Activated T-cell treated with anti-CD3 and anti-CD28 coated beads, Interleukin-2, amount 50 U/mL, for 4 hours (primary cell): ENCODE data around the gene CARNS1. TPM values are rescaled to one million over a fixed set of nuclear protein-coding genes. Genes with fewer than 3 reads are reported as not detected.
"Not testable (repeated sequence)": the region's sequence is repeated elsewhere in the genome, so short reads cannot be mapped to it uniquely, and the experiment has no call there.

ENCODE experiments used
- ATAC-seq, 2 donors: fragments of 200-7000 bp; cut with Tn5 transposase; one replicate each; pipeline ENCODE4 v1.10.0; 2021
- DNase-seq: peaks from one replicate; pipeline ENCODE4 v3.0.0-alpha.2; 2020
- H3K27me3 Mint-ChIP-seq: one replicate; pipeline ENCODE4 v1.8.0; 2021; ENCODE audit warnings: low read depth, mixed read lengths
- H3K36me3 Mint-ChIP-seq: one replicate; pipeline ENCODE4 v1.8.0; 2022; ENCODE audit warnings: mixed read lengths; ENCODE audit not compliant: insufficient read depth
- H3K4me1 Mint-ChIP-seq: one replicate; pipeline ENCODE4 v1.8.0; 2021; ENCODE audit warnings: low read depth, mixed read lengths
- H3K4me3 Mint-ChIP-seq: one replicate; pipeline ENCODE4 v1.8.0; 2021; ENCODE audit warnings: mild to moderate bottlenecking, moderate library complexity, mixed read lengths
- H3K9me3 Mint-ChIP-seq: one replicate; pipeline ENCODE4 v1.8.0; 2021; ENCODE audit warnings: mixed read lengths
- total RNA-seq, 3 donors: library from RNA; stranded (reverse); gene quantifications; one replicate each; pipeline ENCODE4 v1.2.1, GENCODE V29; 2021

CARNS1 gene
- total RNA-seq, 3 donors from 2014 or later, result 1.4 to 2.2 (median 1.5) TPM

DNA sequence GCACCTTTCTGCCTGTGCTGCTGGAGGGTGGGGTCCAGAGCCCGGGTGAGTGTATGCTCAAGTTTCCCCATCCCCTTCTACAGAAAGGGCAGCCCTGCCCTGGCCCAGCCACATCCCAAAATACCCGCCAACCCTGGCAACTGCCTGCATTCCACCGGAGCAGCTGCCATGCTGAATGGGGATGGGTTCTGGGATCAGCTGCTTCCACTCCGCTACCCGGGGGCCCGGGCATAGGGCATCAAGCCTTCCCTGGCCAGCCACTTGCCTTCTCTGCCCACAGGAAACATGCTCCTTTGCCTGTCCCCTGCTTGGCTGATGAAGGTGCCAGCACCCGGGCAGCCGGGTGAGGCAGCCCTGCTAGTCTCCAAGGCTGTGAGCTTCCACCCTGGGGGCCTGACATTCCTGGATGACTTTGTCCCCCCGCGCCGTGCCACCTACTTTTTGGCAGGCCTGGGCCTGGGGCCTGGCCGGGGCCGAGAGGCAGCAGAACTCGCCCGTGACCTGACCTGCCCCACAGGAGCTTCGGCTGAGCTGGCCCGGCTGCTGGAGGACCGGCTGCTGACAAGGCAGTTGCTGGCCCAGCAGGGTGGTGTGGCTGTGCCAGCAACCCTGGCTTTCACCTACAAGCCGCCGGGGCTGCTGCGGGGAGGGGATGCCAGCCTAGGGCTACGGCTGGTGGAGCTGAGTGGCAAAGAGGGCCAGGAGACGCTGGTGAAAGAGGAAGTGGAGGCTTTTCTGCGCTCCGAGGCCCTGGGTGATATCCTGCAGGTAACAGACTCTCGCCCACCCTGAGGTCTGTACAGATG, 3.2 kb downstream of the CARNS1 start:
- no peak for DNase-seq
- Mint-ChIP-seq H3K4me1 (peaks cover 49% of the 10 kb centered on the region), H3K4me3 (peak overlapping the region; percentile 79), H3K27me3 (no peaks in the 10 kb centered on the region), H3K36me3 (no peaks in the 10 kb centered on the region), H3K9me3 (no peaks in the 10 kb centered on the region)
- no peak for ATAC-seq

DNA sequence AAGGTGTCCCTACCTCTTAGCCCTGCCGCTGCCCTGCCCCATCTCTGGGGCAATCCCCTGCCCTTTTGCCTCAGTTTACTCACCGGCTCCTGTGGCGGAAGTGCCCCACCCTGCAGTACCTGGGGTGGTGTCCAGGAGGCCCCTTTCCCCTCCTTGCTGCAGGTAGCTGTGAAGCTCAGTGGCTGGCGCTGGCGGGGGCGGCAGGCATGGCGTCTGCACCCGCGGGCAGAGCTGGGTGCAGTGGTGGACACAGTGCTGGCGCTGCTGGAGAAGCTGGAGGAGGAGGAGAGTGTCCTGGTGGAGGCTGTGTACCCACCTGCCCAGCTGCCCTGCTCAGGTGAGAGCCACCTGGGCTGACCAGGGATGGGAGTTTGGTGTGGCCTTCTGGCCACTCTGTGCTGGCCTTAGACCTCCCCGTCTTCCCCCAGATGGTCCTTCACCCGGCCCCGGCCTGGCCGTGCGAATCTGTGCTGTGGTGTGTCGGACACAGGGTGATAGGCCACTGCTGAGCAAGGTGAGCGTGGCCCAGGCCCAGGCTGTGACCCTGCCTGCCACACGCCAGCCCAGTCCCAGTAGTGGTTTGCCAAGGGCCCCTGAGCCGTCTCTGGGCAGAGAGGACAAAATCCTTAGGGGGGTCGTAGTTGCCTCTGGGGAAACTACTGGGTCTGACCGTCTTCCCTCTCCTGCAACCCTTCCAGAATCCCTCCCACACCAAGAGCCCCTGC, 4.0 kb downstream of the CARNS1 start:
- ATAC-seq (no peak), DNase-seq (no peak)
- no peaks in the 10 kb centered on the region for H3K27me3 Mint-ChIP-seq
- H3K4me1 Mint-ChIP-seq, result peaks cover 50% of the 10 kb centered on the region
- no peaks in the 10 kb centered on the region for H3K36me3 Mint-ChIP-seq
- H3K9me3 Mint-ChIP-seq, result no peaks in the 10 kb centered on the region
- H3K4me3 Mint-ChIP-seq, result peak overlapping the region; percentile 79

DNA sequence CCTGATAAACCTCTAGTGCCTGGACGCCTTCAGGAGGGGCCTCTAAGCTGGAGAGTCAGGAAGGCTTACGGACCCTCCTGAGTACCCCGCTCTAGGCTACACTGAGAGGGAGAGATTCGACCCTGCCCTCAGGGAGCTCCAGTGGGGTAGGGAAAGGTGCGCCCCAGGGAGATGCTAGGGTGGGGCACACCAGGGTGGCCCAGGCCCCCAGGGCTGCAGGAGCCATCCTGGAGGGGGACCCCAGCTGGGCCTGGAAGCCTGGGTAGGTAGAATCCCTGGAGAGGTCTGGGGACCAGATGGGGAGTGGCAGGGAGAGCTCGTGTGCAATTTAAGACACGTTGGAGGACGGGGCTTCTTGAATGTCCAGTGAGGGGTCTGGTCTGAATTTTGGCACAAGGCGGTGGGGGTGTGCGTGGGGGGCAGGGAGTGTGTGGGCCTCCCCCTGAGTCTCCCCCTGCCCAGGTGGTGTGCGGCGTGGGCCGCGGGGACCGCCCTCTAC, 4.7 kb downstream of the CARNS1 start:
- DNase-seq, result no peak
- peaks cover 50% of the 10 kb centered on the region for H3K4me1 Mint-ChIP-seq
- H3K27me3 Mint-ChIP-seq, result no peaks in the 10 kb centered on the region
- no peaks in the 10 kb centered on the region for H3K9me3 Mint-ChIP-seq
- no peaks in the 10 kb centered on the region for H3K36me3 Mint-ChIP-seq
- no peak for ATAC-seq
- peak overlapping the region; percentile 79 for H3K4me3 Mint-ChIP-seq

DNA sequence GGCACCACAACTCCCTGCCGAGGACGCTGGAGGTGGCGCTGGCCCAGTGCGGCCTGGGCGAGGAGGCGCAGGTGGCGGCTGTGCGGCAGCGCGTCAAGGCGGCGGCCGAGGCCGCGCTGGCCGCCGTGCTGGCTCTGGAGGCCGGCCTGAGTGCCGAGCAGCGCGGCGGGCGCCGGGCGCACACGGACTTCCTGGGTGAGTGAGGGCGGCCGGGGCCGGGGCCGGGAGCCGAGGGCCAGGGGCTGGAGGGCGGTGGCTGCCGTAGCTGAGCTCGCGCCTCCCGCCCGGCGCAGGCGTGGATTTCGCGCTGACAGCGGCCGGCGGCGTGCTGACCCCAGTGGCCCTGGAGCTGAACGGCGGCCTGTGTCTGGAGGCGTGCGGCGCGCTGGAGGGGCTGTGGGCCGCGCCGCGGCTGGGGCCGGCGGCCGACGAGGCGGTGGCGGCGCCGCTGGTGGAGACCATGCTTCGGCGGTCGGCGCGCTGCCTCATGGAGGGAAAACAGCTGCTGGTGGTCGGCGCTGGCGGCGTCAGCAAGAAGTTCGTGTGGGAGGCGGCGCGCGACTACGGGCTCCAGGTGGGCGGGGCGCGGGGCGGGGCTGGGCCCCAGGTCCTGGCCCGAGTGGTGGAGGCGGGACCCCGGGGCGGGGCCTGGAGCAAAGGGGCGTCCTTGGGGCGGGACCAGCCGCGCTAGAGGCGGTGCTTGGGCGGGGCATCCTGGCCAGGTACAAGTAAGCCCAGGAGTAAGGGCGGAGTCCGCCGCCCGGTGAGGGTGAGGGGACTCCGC, 5.4 kb downstream of the CARNS1 start:
- H3K9me3 Mint-ChIP-seq, result no peaks in the 10 kb centered on the region
- DNase-seq (peak; percentile 99), ATAC-seq (peak; percentile 86 to 90)
- no peaks in the 10 kb centered on the region for H3K36me3 Mint-ChIP-seq
- peaks cover 49% of the 10 kb centered on the region for H3K4me1 Mint-ChIP-seq
- H3K4me3 Mint-ChIP-seq, result peak overlapping the region; percentile 79
- H3K27me3 Mint-ChIP-seq, result no peaks in the 10 kb centered on the region

DNA sequence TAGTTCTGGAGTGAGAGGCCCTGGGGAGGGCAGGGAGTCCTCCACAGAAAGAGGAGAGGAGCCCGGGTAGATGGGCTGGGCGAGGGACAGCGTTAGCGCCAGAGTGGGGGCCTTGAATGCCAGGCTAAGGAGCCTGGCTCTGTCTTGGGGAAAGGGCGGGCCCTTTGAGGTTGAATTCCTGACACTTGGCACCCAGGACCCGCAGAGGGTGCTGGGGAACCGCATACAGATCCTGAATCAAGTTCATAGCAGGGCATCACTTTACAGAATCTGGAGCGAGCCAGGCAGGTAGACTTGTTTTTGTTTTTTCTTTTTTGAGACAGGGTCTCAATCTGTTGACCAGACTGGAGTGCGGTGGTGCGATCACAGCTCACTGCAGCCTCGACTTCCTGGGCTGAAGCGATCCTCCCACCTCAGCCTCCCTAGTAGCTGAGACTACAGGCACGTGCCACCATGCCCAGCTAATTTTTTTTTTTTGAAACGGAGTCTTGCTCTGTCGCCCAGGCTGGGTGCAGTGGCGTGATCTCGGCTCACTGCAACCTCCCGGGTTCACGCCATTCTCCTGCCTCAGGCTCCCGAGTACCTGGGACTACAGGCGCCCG, 6.1 kb downstream of the CARNS1 start:
- Mint-ChIP-seq H3K4me1 (peaks cover 42% of the 10 kb centered on the region), H3K9me3 (no peaks in the 10 kb centered on the region), H3K27me3 (no peaks in the 10 kb centered on the region), H3K36me3 (no peaks in the 10 kb centered on the region), H3K4me3 (peak overlapping the region; percentile 75)
- ATAC-seq, result no peak
- no peak for DNase-seq

GRCh38 chr11:67422891-67423290, 7.4 kb downstream of the CARNS1 start:
- no peaks in the 10 kb centered on the region for H3K36me3 Mint-ChIP-seq
- H3K9me3 Mint-ChIP-seq, result no peaks in the 10 kb centered on the region
- H3K4me3 Mint-ChIP-seq, result no peak overlapping the region
- ATAC-seq (no peak), DNase-seq (no peak)
- H3K4me1 Mint-ChIP-seq, result peaks cover 37% of the 10 kb centered on the region
- no peaks in the 10 kb centered on the region for H3K27me3 Mint-ChIP-seq

DNA sequence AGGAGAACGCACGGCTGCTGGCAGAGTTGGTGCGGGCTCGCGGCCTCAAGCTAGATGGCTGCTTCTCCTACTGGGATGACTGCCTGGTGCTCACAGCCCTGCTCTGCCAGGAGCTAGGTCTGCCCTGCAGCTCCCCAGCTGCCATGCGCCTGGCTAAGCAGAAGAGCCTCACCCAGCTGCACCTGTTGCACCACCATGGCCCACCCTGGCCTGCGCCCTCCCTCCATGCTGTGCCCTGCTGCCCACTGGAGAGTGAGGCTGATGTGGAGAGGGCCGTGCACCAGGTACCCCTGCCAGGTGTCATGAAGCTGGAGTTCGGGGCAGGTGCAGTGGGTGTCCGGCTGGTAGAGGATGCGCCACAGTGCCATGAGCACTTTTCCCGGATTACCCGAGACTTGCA, 8.0 kb downstream of the CARNS1 start:
- peaks cover 34% of the 10 kb centered on the region for H3K4me1 Mint-ChIP-seq
- no peaks in the 10 kb centered on the region for H3K9me3 Mint-ChIP-seq
- H3K4me3 Mint-ChIP-seq, result no peak overlapping the region

DNA sequence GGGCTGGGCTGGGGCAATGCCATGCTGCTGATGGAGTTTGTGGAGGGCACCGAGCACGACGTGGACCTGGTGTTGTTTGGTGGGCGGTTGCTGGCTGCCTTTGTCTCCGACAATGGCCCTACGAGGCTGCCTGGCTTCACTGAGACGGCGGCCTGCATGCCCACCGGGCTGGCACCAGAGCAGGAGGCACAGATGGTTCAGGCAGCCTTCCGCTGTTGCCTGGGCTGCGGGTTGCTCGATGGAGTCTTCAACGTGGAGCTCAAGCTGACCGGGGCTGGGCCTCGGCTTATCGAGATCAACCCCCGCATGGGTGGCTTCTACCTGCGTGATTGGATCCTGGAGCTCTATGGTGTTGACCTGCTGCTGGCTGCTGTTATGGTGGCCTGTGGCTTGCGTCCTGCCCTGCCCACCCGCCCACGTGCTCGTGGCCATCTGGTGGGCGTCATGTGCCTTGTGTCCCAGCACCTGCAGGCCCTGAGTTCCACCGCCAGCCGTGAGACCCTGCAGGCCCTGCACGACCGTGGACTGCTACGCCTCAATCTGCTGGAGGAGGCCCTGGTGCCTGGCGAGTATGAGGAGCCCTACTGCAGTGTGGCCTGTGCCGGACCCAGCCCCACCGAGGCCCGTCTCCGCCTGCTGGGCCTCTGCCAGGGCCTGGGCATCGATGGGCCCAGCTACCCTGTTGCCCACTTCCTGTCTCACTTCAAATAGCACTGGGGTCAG, 8.6 kb downstream of the CARNS1 start:
- Mint-ChIP-seq H3K27me3 (no peaks in the 10 kb centered on the region), H3K4me3 (no peak overlapping the region), H3K9me3 (no peaks in the 10 kb centered on the region), H3K4me1 (peaks cover 31% of the 10 kb centered on the region), H3K36me3 (no peaks in the 10 kb centered on the region)
- ATAC-seq, result no peak
- DNase-seq, result no peak

More for the DNA sequence above, 8.0 kb downstream of the CARNS1 start:
- ATAC-seq, result no peak
- DNase-seq, result no peak
- Mint-ChIP-seq H3K27me3 (no peaks in the 10 kb centered on the region), H3K36me3 (no peaks in the 10 kb centered on the region)

DNA sequence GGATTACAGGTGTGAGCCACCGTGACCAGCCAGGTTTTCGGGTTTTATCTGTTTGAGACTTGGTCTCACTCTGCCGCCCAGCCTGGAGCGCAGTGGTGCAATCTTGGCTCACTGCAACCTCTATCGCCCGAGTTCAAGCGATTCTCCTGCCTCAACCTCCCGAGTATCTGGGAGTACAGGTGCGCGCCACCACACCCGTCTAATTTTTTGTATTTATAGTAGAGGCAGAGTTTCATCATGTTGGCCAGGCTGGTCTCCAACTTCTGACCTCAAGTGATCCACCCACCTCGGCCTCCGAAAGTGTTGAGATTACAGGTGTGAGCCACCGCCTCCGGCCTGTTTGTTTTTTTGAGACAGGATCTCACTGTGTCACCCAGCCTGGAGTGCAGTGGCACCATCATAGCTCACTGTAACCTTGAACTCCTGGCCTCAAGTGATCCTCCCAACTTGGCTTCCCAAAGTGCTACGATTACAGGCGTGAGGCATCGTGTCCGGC, 11.9 kb downstream of the CARNS1 start:
- ATAC-seq, result not testable (repeated sequence)

GRCh38 chr11:67428052-67429001, 12.8 kb downstream of the CARNS1 start, which contains the start of gene RPS6KB2:
TSS of gene RPS6KB2 (plus strand) at chr11:67428494. CDS start at chr11:67428546, 52 bp downstream.
- peaks cover 33% of the 10 kb centered on the region for H3K4me1 Mint-ChIP-seq
- H3K9me3 Mint-ChIP-seq, result no peaks in the 10 kb centered on the region
- H3K27me3 Mint-ChIP-seq, result no peaks in the 10 kb centered on the region
- ATAC-seq, result peak; percentile 93 to 95
- H3K36me3 Mint-ChIP-seq, result peaks cover 9% of the 10 kb centered on the region
- H3K4me3 Mint-ChIP-seq, result peak within 1 kb of the TSS; percentile 94
- peak; percentile 99 for DNase-seq

More for the DNA sequence above, 11.9 kb downstream of the CARNS1 start:
- not testable (repeated sequence) for H3K9me3 Mint-ChIP-seq, H3K27me3 Mint-ChIP-seq, H3K36me3 Mint-ChIP-seq, DNase-seq
- H3K4me3 Mint-ChIP-seq, result peak overlapping the region; percentile 94
- peaks cover 25% of the 10 kb centered on the region for H3K4me1 Mint-ChIP-seq

GRCh38 chr11:67429038-67429668, 13.7 kb downstream of the CARNS1 start:
- peaks cover 40% of the 10 kb centered on the region for H3K4me1 Mint-ChIP-seq
- ATAC-seq (no peak), DNase-seq (no peak)
- no peaks in the 10 kb centered on the region for H3K27me3 Mint-ChIP-seq
- H3K36me3 Mint-ChIP-seq, result peaks cover 10% of the 10 kb centered on the region
- peak overlapping the region; percentile 94 for H3K4me3 Mint-ChIP-seq
- H3K9me3 Mint-ChIP-seq, result no peaks in the 10 kb centered on the region

DNA sequence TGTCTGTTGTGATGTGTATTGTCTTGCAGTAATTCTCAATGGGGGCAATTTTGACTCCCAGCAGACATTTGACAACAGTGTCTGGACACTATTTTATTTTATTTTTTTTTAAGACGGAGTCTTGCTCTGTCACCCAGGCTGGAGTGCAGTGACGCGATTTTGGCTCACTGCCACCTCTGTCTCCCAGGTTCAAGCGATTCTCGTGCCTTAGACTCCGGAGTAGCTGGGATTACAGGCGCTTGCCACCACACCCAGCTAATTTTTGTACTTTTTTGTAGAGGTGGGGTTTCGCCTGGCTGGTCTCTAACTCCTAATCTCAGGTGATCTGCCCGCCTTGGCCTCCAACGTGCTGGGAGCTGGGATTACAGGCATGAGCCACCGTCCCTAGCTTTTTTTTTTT, 14.2 kb downstream of the CARNS1 start:
- H3K4me1 Mint-ChIP-seq, result peaks cover 42% of the 10 kb centered on the region
- peak overlapping the region; percentile 94 for H3K4me3 Mint-ChIP-seq
- no peaks in the 10 kb centered on the region for H3K27me3 Mint-ChIP-seq
- no peak for ATAC-seq
- DNase-seq, result no peak
- H3K9me3 Mint-ChIP-seq, result no peaks in the 10 kb centered on the region
- H3K36me3 Mint-ChIP-seq, result peaks cover 12% of the 10 kb centered on the region
